ENCODE measurements around the gene E2F3. TPM values are rescaled to one million over a fixed set of nuclear protein-coding genes. Genes with fewer than 3 reads are reported as not detected.

Gene E2F3
- total and polyA plus RNA-seq, 10 of the 15 experiments (the other 5 are each of a cell fraction or from before 2014, with no cell fraction given), result 5.1 to 16.8 (median 10.6) TPM

DNA sequence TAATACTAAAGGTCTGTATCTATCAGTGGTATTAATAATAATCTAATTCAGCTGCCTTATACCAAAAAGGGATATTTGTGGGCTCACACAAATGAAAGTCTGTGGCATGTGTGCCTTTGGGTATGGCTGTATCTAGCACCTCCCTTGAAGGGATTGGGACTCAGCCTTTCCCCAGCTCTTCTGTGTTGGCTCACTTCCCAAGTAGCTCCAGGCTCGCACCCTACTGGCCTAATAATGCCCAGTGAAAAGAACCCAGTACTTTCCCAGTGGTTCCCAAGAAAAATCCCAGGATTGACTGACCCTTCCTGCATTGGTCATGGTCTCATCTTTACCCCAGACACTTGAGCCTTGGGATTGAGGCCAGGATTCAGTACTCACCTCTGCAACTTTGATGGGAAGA is 71.8 kb downstream of the E2F3 start:
- Histone ChIP-seq H3K27me3 (replicated peaks in 1 of 2; ENCODE audit: control insufficient read depth in 2 of 2, insufficient read depth in 2 of 2, low read length in 1 of 2) (no peaks in the 10 kb centered on the region), H3K36me3 (ENCODE audit: control insufficient read depth in 2 of 2, insufficient read depth in 2 of 2, low read length in 1 of 2) (peaks cover 0 to 2% of the 10 kb centered on the region in 2 experiments; a peak in 2 of 4 replicates), H2AFZ (ENCODE audit: control insufficient read depth, low read depth, low read length) (no peak overlapping the region), H3K4me3 (no peak overlapping the region), H4K20me1 (ENCODE audit: control insufficient read depth, insufficient read depth) (no peaks in the 10 kb centered on the region), H3K9me3 (replicated peaks; ENCODE audit: control insufficient read depth, insufficient read depth, low read length) (no peaks in the 10 kb centered on the region), H3K79me2 (ENCODE audit: control insufficient read depth, insufficient read depth, low read length) (peaks cover 19% of the 10 kb centered on the region), H3K4me1 (ENCODE audit: control insufficient read depth, insufficient read depth, low read length) (0 out of 2 replicates have a peak, but pooled peaks cover under 1% of the 10 kb centered on the region), H3K27ac (ENCODE audit: control insufficient read depth, insufficient read depth) (no peak overlapping the region), H3K9ac (ENCODE audit: control insufficient read depth, insufficient read depth, low read length) (no peak overlapping the region), H3K4me2 (ENCODE audit: control insufficient read depth, insufficient read depth) (no peak overlapping the region)
- RAD21 ChIA-PET (ENCODE audit: unreplicated experiment), result interaction anchor here (1.0 kb wide), 1 partner anchor 69 kb away, joined by 4 read pairs; no protein-coding TSS in a partner anchor
- intact Hi-C loops (cut with micrococcal nuclease; ENCODE audit: unreplicated experiment), result no loop called here
- SMC1A ChIA-PET (ENCODE audit: uncharacterized antibody, unreplicated experiment), result interaction anchor here (0.7 to 2.1 kb wide), 6 partner anchors 9 to 1570 kb away, joined by 3 to 11 read pairs (median 3); no protein-coding TSS in a partner anchor
- CTCF ChIA-PET, result interaction anchor here (0.6 to 1.0 kb wide), 2 partner anchors 33 to 160 kb away, joined by 3 read pairs; no protein-coding TSS in a partner anchor
- DNase-seq (ENCODE audit: low read depth, low spot score) (no peak), ATAC-seq (no peak), FAIRE-seq (no peak)
- in situ Hi-C loops (cut with MboI), result no loop called here
- WGBS (ENCODE audit: insufficient coverage, insufficient replicate concordance, low lambda C conversion rate, missing lambda C conversion rate), result 88% methylated on average over 1 of the region's 1 CpG
- no TSS peak for BruUV-seq (replicated peaks)
- POLR2A ChIA-PET, result interaction anchor here (0.6 to 1.1 kb wide), 4 partner anchors 11 to 1199 kb away, joined by 3 to 5 read pairs (median 4); no protein-coding TSS in a partner anchor
- TF ChIP-seq MEF2B (IDR thresholded peaks at IDR 0.05; ENCODE audit: partially characterized antibody, poor library complexity, severe bottlenecking), result no peak
- TF ChIP-seq, protein P1, sequence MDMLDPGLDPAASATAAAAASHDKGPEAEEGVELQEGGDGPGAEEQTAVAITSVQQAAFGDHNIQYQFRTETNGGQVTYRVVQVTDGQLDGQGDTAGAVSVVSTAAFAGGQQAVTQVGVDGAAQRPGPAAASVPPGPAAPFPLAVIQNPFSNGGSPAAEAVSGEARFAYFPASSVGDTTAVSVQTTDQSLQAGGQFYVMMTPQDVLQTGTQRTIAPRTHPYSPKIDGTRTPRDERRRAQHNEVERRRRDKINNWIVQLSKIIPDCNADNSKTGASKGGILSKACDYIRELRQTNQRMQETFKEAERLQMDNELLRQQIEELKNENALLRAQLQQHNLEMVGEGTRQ (IDR thresholded peaks at IDR 0.05; ENCODE audit: borderline replicate concordance, low read depth, low read length), result no peak
- no peak for TF ChIP-seq GATAD2B (conservative IDR thresholded peaks at IDR 0.05; ENCODE audit: low read depth)
- TF ChIP-seq, protein P2, sequence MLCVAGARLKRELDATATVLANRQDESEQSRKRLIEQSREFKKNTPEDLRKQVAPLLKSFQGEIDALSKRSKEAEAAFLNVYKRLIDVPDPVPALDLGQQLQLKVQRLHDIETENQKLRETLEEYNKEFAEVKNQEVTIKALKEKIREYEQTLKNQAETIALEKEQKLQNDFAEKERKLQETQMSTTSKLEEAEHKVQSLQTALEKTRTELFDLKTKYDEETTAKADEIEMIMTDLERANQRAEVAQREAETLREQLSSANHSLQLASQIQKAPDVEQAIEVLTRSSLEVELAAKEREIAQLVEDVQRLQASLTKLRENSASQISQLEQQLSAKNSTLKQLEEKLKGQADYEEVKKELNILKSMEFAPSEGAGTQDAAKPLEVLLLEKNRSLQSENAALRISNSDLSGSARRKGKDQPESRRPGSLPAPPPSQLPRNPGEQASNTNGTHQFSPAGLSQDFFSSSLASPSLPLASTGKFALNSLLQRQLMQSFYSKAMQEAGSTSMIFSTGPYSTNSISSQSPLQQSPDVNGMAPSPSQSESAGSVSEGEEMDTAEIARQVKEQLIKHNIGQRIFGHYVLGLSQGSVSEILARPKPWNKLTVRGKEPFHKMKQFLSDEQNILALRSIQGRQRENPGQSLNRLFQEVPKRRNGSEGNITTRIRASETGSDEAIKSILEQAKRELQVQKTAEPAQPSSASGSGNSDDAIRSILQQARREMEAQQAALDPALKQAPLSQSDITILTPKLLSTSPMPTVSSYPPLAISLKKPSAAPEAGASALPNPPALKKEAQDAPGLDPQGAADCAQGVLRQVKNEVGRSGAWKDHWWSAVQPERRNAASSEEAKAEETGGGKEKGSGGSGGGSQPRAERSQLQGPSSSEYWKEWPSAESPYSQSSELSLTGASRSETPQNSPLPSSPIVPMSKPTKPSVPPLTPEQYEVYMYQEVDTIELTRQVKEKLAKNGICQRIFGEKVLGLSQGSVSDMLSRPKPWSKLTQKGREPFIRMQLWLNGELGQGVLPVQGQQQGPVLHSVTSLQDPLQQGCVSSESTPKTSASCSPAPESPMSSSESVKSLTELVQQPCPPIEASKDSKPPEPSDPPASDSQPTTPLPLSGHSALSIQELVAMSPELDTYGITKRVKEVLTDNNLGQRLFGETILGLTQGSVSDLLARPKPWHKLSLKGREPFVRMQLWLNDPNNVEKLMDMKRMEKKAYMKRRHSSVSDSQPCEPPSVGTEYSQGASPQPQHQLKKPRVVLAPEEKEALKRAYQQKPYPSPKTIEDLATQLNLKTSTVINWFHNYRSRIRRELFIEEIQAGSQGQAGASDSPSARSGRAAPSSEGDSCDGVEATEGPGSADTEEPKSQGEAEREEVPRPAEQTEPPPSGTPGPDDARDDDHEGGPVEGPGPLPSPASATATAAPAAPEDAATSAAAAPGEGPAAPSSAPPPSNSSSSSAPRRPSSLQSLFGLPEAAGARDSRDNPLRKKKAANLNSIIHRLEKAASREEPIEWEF (IDR thresholded peaks at IDR 0.05; ENCODE audit: insufficient replicate concordance, low read depth, low read length), result no peak
- TF ChIP-seq FOS (IDR thresholded peaks at IDR 0.05; ENCODE audit: borderline replicate concordance, extremely low read depth, insufficient read length), result no peak
- no peak for TF ChIP-seq MTA3 (IDR thresholded peaks at IDR 0.05; ENCODE audit: borderline replicate concordance, low read length)
- TF ChIP-seq, protein P3, sequence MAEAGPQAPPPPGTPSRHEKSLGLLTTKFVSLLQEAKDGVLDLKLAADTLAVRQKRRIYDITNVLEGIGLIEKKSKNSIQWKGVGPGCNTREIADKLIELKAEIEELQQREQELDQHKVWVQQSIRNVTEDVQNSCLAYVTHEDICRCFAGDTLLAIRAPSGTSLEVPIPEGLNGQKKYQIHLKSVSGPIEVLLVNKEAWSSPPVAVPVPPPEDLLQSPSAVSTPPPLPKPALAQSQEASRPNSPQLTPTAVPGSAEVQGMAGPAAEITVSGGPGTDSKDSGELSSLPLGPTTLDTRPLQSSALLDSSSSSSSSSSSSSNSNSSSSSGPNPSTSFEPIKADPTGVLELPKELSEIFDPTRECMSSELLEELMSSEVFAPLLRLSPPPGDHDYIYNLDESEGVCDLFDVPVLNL (IDR thresholded peaks at IDR 0.05; ENCODE audit: low read depth, low read length), result no peak
- TF ChIP-seq BCL11A (IDR thresholded peaks at IDR 0.05; ENCODE audit: low read depth, low read length), result no peak
- no peak for TF ChIP-seq JUND (IDR thresholded peaks at IDR 0.05; ENCODE audit: low read depth, low read length)
- TF ChIP-seq YY1 (IDR thresholded peaks at IDR 0.05; ENCODE audit: low read depth, low read length), result no peak
- TF ChIP-seq KAT2A (conservative IDR thresholded peaks at IDR 0.05; ENCODE audit: control insufficient read depth, low read depth, low read length), result no peak
- TF ChIP-seq NRF1 (conservative IDR thresholded peaks at IDR 0.05; ENCODE audit: low read depth, low read length), result no peak
- TF ChIP-seq, protein P4, sequence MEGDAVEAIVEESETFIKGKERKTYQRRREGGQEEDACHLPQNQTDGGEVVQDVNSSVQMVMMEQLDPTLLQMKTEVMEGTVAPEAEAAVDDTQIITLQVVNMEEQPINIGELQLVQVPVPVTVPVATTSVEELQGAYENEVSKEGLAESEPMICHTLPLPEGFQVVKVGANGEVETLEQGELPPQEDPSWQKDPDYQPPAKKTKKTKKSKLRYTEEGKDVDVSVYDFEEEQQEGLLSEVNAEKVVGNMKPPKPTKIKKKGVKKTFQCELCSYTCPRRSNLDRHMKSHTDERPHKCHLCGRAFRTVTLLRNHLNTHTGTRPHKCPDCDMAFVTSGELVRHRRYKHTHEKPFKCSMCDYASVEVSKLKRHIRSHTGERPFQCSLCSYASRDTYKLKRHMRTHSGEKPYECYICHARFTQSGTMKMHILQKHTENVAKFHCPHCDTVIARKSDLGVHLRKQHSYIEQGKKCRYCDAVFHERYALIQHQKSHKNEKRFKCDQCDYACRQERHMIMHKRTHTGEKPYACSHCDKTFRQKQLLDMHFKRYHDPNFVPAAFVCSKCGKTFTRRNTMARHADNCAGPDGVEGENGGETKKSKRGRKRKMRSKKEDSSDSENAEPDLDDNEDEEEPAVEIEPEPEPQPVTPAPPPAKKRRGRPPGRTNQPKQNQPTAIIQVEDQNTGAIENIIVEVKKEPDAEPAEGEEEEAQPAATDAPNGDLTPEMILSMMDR (IDR thresholded peaks at IDR 0.05 in 2 of 3, conservative IDR thresholded peaks at IDR 0.05 in 1 of 3; ENCODE audit: control insufficient read depth in 2 of 3, extremely low read depth in 1 of 3, insufficient read depth in 1 of 3, low read depth in 3 of 3, low read length in 3 of 3), result no peak
